GM23338 (cell line): ENCODE measurements around the gene OPN1MW3. TPM values are rescaled to one million over a fixed set of nuclear protein-coding genes. Genes with fewer than 3 reads are reported as not detected.

Experiments used
- CREB1 ChIP-seq: fragments of 250-450 bp; sonication (Bioruptor Pico); IDR thresholded peaks from 2 replicates; pipeline ENCODE4 v1.5.0; 2020; ENCODE audit warnings: low read depth, mild to moderate bottlenecking, moderate library complexity
- CTCF ChIP-seq, 2 experiments: fragments of 200-600 bp in 1 of 2; sonication (generic) in 1 of 2; conservative IDR thresholded peaks; 2 replicates each; pipeline versions ENCODE4 v1.5.1 to v1.6.1; 2016 to 2017; ENCODE audit warnings: antibody characterized with exemption in 2 of 2, low read depth in 2 of 2, mild to moderate bottlenecking in 2 of 2, moderate library complexity in 1 of 2
- ETS1 ChIP-seq: IDR thresholded peaks from 2 replicates; pipeline ENCODE4 v1.6.1; 2016; ENCODE audit warnings: antibody characterized with exemption
- EZH2 ChIP-seq: fragments of 200-600 bp; sonication (generic); IDR thresholded peaks from one replicate; pipeline ENCODE4 v1.8.0; 2017; ENCODE audit warnings: antibody characterized with exemption, mild to moderate bottlenecking, low read depth; ENCODE audit not compliant: unreplicated experiment
- EZH2phosphoT487 ChIP-seq: fragments of 200-600 bp; sonication (generic); IDR thresholded peaks from one replicate; pipeline ENCODE4 v1.8.1; 2018; ENCODE audit warnings: antibody characterized with exemption; ENCODE audit not compliant: unreplicated experiment
- JUNB ChIP-seq: IDR thresholded peaks from one replicate; pipeline ENCODE4 v1.6.1; 2016; ENCODE audit warnings: antibody characterized with exemption; ENCODE audit not compliant: unreplicated experiment
- NANOG ChIP-seq: IDR thresholded peaks from 2 replicates; pipeline ENCODE4 v1.6.1; 2016; ENCODE audit warnings: antibody characterized with exemption, borderline replicate concordance
- POLR2AphosphoS5 ChIP-seq: IDR thresholded peaks from 2 replicates; pipeline ENCODE4 v1.6.1; 2016; ENCODE audit warnings: antibody characterized with exemption, low read depth
- STAT1 ChIP-seq: IDR thresholded peaks from one replicate; pipeline ENCODE4 v1.6.1; 2016; ENCODE audit warnings: antibody characterized with exemption; ENCODE audit not compliant: unreplicated experiment
- ZNF331 ChIP-seq: fragments of 250-450 bp; sonication (Bioruptor Pico); IDR thresholded peaks from 2 replicates; pipeline ENCODE4 v1.5.0; 2020; ENCODE audit warnings: low read depth, mild to moderate bottlenecking, moderate library complexity
- ZNF462 ChIP-seq: fragments of 250-450 bp; sonication (Bioruptor Pico); IDR thresholded peaks from 2 replicates; pipeline ENCODE4 v1.5.0; 2020; ENCODE audit warnings: mild to moderate bottlenecking, moderate library complexity
- polyA plus RNA-seq: library from polyadenylated mRNA; unstranded; fragments of >200 nt; fragmentation: Nextera tagmentation; extraction: Ambion mirVana; gene quantifications from 2 replicates; pipeline ENCODE4 v1.2.1, GENCODE V29; 2016
- total RNA-seq: library from RNA; depleted of rRNA; stranded (reverse); fragments of >200 nt; shearing (Covaris generic); gene quantifications from 2 replicates; pipeline ENCODE4 v1.2.3, GENCODE V29; 2014

Gene OPN1MW3
- total and polyA plus RNA-seq, 2 experiments from 2014 or later = not detected

GRCh38 chrX:154303476-154303875 is 46.1 kb downstream of the OPN1MW3 start (continued):
- TF ChIP-seq ZNF462 (no peak), EZH2 (no peak), NANOG (no peak), CREB1 (CRISPR knock-in tag) (no peak), CTCF (conservative IDR thresholded peaks at IDR 0.05; ENCODE audit: low read depth in 2 of 2) (no peak), STAT1 (no peak), JUNB (no peak), POLR2AphosphoS5 (no peak), ETS1 (no peak), ZNF331 (CRISPR knock-in tag) (no peak), EZH2phosphoT487 (no peak)
